Type B pancreatic cell (in vitro differentiated cells): ENCODE results near the gene DMD. TPM values are rescaled to one million over a fixed set of nuclear protein-coding genes. Genes with fewer than 3 reads are reported as not detected.

Source experiments
- DNase-seq: peaks from one replicate; pipeline ENCODE4 v3.0.0; 2021; ENCODE audit warnings: mixed read lengths; ENCODE audit not compliant: unreplicated experiment; ENCODE audit errors: extremely low spot score
- H3K27ac Mint-ChIP-seq: 2 replicates; pipeline ENCODE4 v1.8.0; 2021; ENCODE audit warnings: mild to moderate bottlenecking, mixed read lengths
- H3K27me3 Mint-ChIP-seq: 2 replicates; pipeline ENCODE4 v1.8.0; 2021; ENCODE audit warnings: mixed read lengths
- H3K36me3 Mint-ChIP-seq: 2 replicates; pipeline ENCODE4 v1.8.0; 2021; ENCODE audit warnings: mixed read lengths
- H3K4me1 Mint-ChIP-seq: one replicate; pipeline ENCODE4 v1.8.0; 2021; ENCODE audit warnings: mixed read lengths; ENCODE audit not compliant: unreplicated experiment
- H3K4me3 Mint-ChIP-seq: 2 replicates; pipeline ENCODE4 v1.8.0; 2021; ENCODE audit warnings: mild to moderate bottlenecking, mixed read lengths
- H3K9me3 Mint-ChIP-seq: 2 replicates; pipeline ENCODE4 v1.8.0; 2021; ENCODE audit warnings: mixed read lengths
- CTCF ChIP-seq: fragments of 200-600 bp; sonication (generic); conservative IDR thresholded peaks from 2 replicates; pipeline ENCODE4 v1.5.0; 2021; ENCODE audit warnings: antibody characterized with exemption, mild to moderate bottlenecking
- total RNA-seq: library from RNA; stranded (reverse); gene quantifications from 2 replicates; pipeline ENCODE4 v1.2.1, GENCODE V29; 2021; ENCODE audit warnings: low replicate concordance

Gene DMD
- total RNA-seq, 1 donor from 2014 or later = 57.1 TPM

GRCh38 chrX:33178690-33179089, 32.7 kb downstream of the DMD start:
- Mint-ChIP-seq H3K4me1 (peaks cover 4% of the 10 kb centered on the region), H3K36me3 (no peaks in the 10 kb centered on the region), H3K4me3 (no peak overlapping the region), H3K9me3 (no peaks in the 10 kb centered on the region), H3K27me3 (no peaks in the 10 kb centered on the region), H3K27ac (no peak overlapping the region)
- no peak for DNase-seq
- no peak for TF ChIP-seq CTCF

- H3K27me3 Mint-ChIP-seq = no peaks in the 10 kb centered on the region
- no peak for TF ChIP-seq CTCF
- no peak for DNase-seq
- H3K4me1 Mint-ChIP-seq = no peaks in the 10 kb centered on the region
- no peaks in the 10 kb centered on the region for H3K36me3 Mint-ChIP-seq
- no peaks in the 10 kb centered on the region for H3K9me3 Mint-ChIP-seq
- no peak overlapping the region for H3K4me3 Mint-ChIP-seq
- H3K27ac Mint-ChIP-seq = no peak overlapping the region
Measured at GRCh38 chrX:33178218-33178617, 33.1 kb downstream of the DMD start.

- no peaks in the 10 kb centered on the region for H3K4me1 Mint-ChIP-seq
- H3K9me3 Mint-ChIP-seq = no peaks in the 10 kb centered on the region
- H3K4me3 Mint-ChIP-seq = no peak overlapping the region
- H3K27me3 Mint-ChIP-seq = peaks cover 3% of the 10 kb centered on the region
- TF ChIP-seq CTCF = no peak
- no peak for DNase-seq
- H3K36me3 Mint-ChIP-seq = no peaks in the 10 kb centered on the region
- H3K27ac Mint-ChIP-seq = no peak overlapping the region
Measured at GRCh38 chrX:33175201-33175600, 36.1 kb downstream of the DMD start.

GRCh38 chrX:33171041-33171440, 40.3 kb downstream of the DMD start:
- Mint-ChIP-seq H3K9me3 (no peaks in the 10 kb centered on the region), H3K4me1 (no peaks in the 10 kb centered on the region), H3K4me3 (no peak overlapping the region), H3K36me3 (no peaks in the 10 kb centered on the region), H3K27me3 (peaks cover 4% of the 10 kb centered on the region), H3K27ac (no peak overlapping the region)
- no peak for DNase-seq
- no peak for TF ChIP-seq CTCF

GRCh38 chrX:33161829-33162228, 49.5 kb downstream of the DMD start:
- peaks cover 4% of the 10 kb centered on the region for H3K36me3 Mint-ChIP-seq
- H3K4me1 Mint-ChIP-seq = no peaks in the 10 kb centered on the region
- H3K27ac Mint-ChIP-seq = no peak overlapping the region
- no peak for TF ChIP-seq CTCF
- no peaks in the 10 kb centered on the region for H3K9me3 Mint-ChIP-seq
- H3K27me3 Mint-ChIP-seq = peaks cover 9% of the 10 kb centered on the region
- DNase-seq = no peak
- H3K4me3 Mint-ChIP-seq = no peak overlapping the region

GRCh38 chrX:33160273-33160672, 51.1 kb downstream of the DMD start:
- Mint-ChIP-seq H3K4me1 (no peaks in the 10 kb centered on the region), H3K27me3 (peaks cover 5% of the 10 kb centered on the region), H3K36me3 (peaks cover 4% of the 10 kb centered on the region), H3K4me3 (no peak overlapping the region), H3K9me3 (no peaks in the 10 kb centered on the region), H3K27ac (no peak overlapping the region)
- no peak for TF ChIP-seq CTCF
- no peak for DNase-seq
